ENCODE measurements around the gene ADAMTSL2. TPM values are rescaled to one million over a fixed set of nuclear protein-coding genes. Genes with fewer than 3 reads are reported as not detected.

ADAMTSL2 gene
- total RNA-seq, 1 donor, result 0.10 TPM

GRCh38 chr9:133564451-133565116 is 30.1 kb downstream of the ADAMTSL2 start:
- Histone ChIP-seq H3K4me3 (ENCODE audit: low read length) (no peak overlapping the region), H3K9me3 (ENCODE audit: low read depth, low read length) (no peaks in the 10 kb centered on the region), H3K27me3 (ENCODE audit: insufficient read depth, low read length) (no peaks in the 10 kb centered on the region), H3K4me1 (ENCODE audit: insufficient read depth, low read length) (no peaks in the 10 kb centered on the region)

DNA sequence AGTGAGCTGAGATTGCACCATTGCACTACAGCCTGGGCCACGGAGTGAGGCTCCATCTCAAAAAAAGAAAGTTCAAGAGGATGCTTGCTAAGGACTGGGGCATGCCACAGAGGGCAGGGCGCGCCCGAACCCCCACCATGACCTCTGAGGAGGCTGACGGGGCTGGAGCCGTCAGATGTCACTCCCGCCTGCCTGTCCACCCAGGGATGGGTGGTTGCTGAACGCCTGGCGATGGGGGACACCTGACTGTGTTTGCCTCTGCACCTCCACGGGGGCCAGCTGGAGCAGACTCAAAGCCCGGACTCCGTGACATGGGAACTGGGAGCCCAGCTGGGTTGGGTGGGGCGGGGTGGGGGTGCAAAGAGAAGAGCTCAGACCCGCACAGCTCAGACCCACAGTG is 31.9 kb downstream of the ADAMTSL2 start:
- Histone ChIP-seq H3K4me3 (ENCODE audit: low read length) (no peak overlapping the region), H3K9me3 (ENCODE audit: low read depth, low read length) (no peaks in the 10 kb centered on the region), H3K4me1 (ENCODE audit: insufficient read depth, low read length) (no peaks in the 10 kb centered on the region), H3K27me3 (ENCODE audit: insufficient read depth, low read length) (no peaks in the 10 kb centered on the region)

DNA sequence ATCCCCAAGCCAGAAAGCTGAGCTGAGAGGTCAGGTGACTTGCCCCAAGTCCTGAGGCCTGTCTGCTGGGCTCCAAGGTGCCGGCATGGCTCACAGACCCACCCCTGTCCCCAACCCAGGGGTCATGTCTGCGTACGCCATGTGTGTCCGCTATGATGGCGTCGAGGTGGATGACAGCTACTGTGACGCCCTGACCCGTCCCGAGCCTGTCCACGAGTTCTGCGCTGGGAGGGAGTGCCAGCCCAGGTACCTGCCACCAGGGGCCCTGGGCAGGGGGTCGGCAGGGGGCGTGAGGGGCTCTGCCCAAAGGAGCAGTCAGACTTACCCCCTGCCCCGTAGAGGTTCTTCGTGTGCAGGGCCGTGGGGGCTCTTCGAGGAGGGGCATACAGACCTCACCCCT is 32.3 kb downstream of the ADAMTSL2 start:
- Histone ChIP-seq H3K9me3 (ENCODE audit: low read depth, low read length) (no peaks in the 10 kb centered on the region), H3K4me3 (ENCODE audit: low read length) (no peak overlapping the region), H3K4me1 (ENCODE audit: insufficient read depth, low read length) (no peaks in the 10 kb centered on the region), H3K27me3 (ENCODE audit: insufficient read depth, low read length) (no peaks in the 10 kb centered on the region)

DNA sequence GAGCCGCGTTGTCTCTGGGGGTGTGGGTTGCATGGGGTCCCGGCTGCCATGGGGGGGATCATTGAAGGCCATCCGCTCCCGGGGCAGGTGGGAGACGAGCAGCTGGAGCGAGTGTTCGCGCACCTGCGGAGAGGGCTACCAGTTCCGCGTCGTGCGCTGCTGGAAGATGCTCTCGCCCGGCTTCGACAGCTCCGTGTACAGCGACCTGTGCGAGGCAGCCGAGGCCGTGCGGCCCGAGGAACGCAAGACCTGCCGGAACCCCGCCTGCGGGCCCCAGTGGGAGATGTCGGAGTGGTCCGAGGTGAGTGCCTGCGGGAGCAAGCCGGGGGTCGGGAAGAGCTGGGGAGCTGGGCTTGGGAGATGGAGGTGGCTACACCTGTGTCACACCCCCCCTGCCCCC is 33.7 kb downstream of the ADAMTSL2 start:
- no peaks in the 10 kb centered on the region for H3K27me3 ChIP-seq (ENCODE audit: insufficient read depth, low read length)
- H3K9me3 ChIP-seq (ENCODE audit: low read depth, low read length), result no peaks in the 10 kb centered on the region
- no peaks in the 10 kb centered on the region for H3K4me1 ChIP-seq (ENCODE audit: insufficient read depth, low read length)
- H3K4me3 ChIP-seq (ENCODE audit: low read length), result no peak overlapping the region

DNA sequence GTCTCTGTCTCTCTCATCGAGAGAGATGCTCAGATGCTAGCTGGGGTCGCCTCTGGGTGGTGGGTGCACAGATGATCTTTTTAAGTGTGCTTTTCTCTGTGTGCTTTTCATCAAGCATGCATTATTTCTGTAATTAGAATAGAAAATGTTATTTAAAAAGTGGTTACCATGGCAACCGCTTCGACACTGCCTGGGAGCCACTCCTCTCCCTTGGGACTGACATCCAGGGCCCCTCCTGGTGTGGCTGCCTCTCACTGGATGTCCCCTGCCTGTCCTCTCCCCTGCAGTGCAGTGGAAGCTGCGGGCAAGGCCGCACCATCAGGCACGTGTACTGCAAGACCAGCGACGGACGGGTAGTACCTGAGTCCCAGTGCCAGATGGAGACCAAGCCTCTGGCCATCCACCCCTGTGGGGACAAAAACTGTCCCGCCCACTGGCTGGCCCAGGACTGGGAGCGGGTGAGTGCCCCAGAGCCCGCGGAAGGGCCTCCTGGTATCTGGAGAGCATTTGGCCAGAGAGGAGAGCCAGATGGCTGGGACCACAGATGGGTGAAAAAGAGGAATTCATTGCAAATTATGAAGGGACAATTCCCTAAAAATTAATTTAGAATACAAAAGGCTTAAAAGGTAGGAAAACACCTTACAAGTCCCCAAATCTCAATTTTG is 34.7 kb downstream of the ADAMTSL2 start:
- H3K4me3 ChIP-seq (ENCODE audit: low read length), result no peak overlapping the region
- no peaks in the 10 kb centered on the region for H3K9me3 ChIP-seq (ENCODE audit: low read depth, low read length)
- H3K4me1 ChIP-seq (ENCODE audit: insufficient read depth, low read length), result no peaks in the 10 kb centered on the region
- H3K27me3 ChIP-seq (ENCODE audit: insufficient read depth, low read length), result no peaks in the 10 kb centered on the region

DNA sequence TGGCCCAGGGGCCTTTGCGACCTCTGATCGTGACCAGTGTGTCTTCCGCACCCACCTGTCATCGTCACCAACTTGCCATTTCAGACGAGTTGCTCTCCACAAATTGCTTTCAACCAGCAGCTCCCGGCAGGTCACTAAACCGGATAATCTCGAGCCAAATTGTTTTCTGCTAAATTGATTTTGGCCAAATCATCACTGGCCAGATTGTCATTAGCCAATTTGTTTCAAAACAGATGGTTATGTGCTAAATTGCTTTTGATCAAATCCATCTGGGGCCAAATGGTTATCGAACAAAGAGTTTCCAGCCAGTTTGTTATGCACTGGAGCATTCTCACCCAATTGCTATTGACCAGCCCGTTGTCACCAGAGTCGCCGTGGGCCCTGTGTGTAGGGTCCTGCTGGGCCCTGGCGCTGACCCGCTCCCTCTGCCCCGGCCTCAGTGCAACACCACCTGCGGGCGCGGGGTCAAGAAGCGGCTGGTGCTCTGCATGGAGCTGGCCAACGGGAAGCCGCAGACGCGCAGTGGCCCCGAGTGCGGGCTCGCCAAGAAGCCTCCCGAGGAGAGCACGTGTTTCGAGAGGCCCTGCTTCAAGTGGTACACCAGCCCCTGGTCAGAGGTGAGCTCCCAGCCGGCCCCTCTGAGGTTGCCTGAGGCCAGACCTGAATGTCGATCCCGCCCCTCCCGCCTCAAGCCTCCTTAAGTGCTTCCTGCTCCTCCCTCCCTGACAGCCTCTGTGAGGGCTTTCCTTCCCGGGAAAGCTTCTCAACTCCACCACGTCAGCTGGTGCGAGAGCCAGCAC is 35.6 kb downstream of the ADAMTSL2 start:
- H3K9me3 ChIP-seq (ENCODE audit: low read depth, low read length), result no peaks in the 10 kb centered on the region
- no peak overlapping the region for H3K4me3 ChIP-seq (ENCODE audit: low read length)
- no peaks in the 10 kb centered on the region for H3K4me1 ChIP-seq (ENCODE audit: insufficient read depth, low read length)
- no peaks in the 10 kb centered on the region for H3K27me3 ChIP-seq (ENCODE audit: insufficient read depth, low read length)

GRCh38 chr9:133570691-133571080 is 36.2 kb downstream of the ADAMTSL2 start:
- H3K9me3 ChIP-seq (ENCODE audit: low read depth, low read length), result no peaks in the 10 kb centered on the region
- no peaks in the 10 kb centered on the region for H3K4me1 ChIP-seq (ENCODE audit: insufficient read depth, low read length)
- no peaks in the 10 kb centered on the region for H3K27me3 ChIP-seq (ENCODE audit: insufficient read depth, low read length)
- H3K4me3 ChIP-seq (ENCODE audit: low read length), result no peak overlapping the region

DNA sequence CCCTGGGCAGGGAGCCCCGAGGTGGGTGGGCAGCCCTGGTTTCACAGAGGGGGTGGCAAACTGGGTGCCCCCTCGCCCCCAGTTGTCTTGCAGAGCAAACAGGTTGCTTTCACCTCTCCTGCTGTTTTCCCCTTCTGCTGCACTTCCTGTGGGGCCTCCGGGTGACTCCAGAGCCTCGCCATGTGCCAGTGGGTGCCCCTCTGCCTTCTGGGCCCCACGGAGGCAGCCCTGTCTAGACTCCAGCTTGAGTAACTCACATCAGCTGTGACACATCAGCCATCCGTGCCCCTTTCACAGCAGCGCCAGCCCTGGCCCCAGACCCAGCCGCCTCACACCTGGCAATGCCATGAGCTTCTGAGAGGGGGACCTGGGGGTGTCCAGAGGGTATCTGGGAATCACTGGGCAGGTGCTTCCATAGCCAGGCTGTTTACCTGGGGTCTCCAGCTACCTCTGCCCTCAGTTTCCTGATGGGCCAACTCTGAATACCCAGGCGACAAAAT is 36.9 kb downstream of the ADAMTSL2 start:
- H3K4me1 ChIP-seq (ENCODE audit: insufficient read depth, low read length), result no peaks in the 10 kb centered on the region
- H3K27me3 ChIP-seq (ENCODE audit: insufficient read depth, low read length), result no peaks in the 10 kb centered on the region
- no peak overlapping the region for H3K4me3 ChIP-seq (ENCODE audit: low read length)
- no peaks in the 10 kb centered on the region for H3K9me3 ChIP-seq (ENCODE audit: low read depth, low read length)

GRCh38 chr9:133571896-133572595 is 37.5 kb downstream of the ADAMTSL2 start:
- Histone ChIP-seq H3K4me1 (ENCODE audit: insufficient read depth, low read length) (no peaks in the 10 kb centered on the region), H3K4me3 (ENCODE audit: low read length) (no peak overlapping the region), H3K27me3 (ENCODE audit: insufficient read depth, low read length) (no peaks in the 10 kb centered on the region), H3K9me3 (ENCODE audit: low read depth, low read length) (no peaks in the 10 kb centered on the region)

DNA sequence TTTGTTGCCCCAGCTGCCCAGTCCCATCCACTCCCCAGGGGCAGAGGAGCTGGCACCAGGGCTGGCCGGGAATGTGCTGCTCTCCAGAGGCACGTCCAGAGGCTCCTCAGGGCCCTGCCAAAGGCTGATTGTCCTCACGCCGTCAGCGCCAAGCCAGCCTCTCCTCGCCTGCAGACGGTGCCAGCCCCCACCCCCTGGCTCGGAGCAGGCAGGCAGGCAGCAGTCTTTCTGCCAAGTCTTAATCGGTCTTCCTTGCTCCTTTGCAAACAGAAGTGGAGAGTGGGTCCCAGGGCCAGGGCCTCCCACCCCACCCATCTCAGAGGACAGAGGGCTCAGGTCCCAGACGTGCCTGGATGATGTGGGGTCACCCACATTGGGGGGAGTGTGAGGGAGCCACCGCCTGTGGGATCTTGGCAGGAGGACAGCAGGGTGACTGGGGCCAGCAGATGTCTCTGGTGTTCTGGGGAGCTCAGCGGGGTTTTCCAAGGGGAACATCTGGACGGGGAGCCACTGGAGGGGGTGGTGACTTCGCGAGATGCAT is 38.4 kb downstream of the ADAMTSL2 start:
- no peaks in the 10 kb centered on the region for H3K9me3 ChIP-seq (ENCODE audit: low read depth, low read length)
- H3K4me3 ChIP-seq (ENCODE audit: low read length), result no peak overlapping the region
- no peaks in the 10 kb centered on the region for H3K27me3 ChIP-seq (ENCODE audit: insufficient read depth, low read length)
- no peaks in the 10 kb centered on the region for H3K4me1 ChIP-seq (ENCODE audit: insufficient read depth, low read length)

- Histone ChIP-seq H3K27me3 (ENCODE audit: insufficient read depth, low read length) (no peaks in the 10 kb centered on the region), H3K9me3 (ENCODE audit: low read depth, low read length) (no peaks in the 10 kb centered on the region)
Measured at GRCh38 chr9:133573791-133574515, 39.4 kb downstream of the ADAMTSL2 start.

GRCh38 chr9:133574771-133575170 is 40.3 kb downstream of the ADAMTSL2 start:
- no peak overlapping the region for H3K4me3 ChIP-seq (ENCODE audit: low read length)
- H3K9me3 ChIP-seq (ENCODE audit: low read depth, low read length), result no peaks in the 10 kb centered on the region
- no peaks in the 10 kb centered on the region for H3K4me1 ChIP-seq (ENCODE audit: insufficient read depth, low read length)
- no peaks in the 10 kb centered on the region for H3K27me3 ChIP-seq (ENCODE audit: insufficient read depth, low read length)

More at GRCh38 chr9:133573791-133574515, 39.4 kb downstream of the ADAMTSL2 start:
- H3K4me1 ChIP-seq (ENCODE audit: insufficient read depth, low read length), result no peaks in the 10 kb centered on the region
- no peak overlapping the region for H3K4me3 ChIP-seq (ENCODE audit: low read length)

GRCh38 chr9:133575186-133576030 is 40.9 kb downstream of the ADAMTSL2 start:
- no peak overlapping the region for H3K4me3 ChIP-seq (ENCODE audit: low read length)
- no peaks in the 10 kb centered on the region for H3K27me3 ChIP-seq (ENCODE audit: insufficient read depth, low read length)
- H3K9me3 ChIP-seq (ENCODE audit: low read depth, low read length), result no peaks in the 10 kb centered on the region
- H3K4me1 ChIP-seq (ENCODE audit: insufficient read depth, low read length), result no peaks in the 10 kb centered on the region
